ENCODE results near the gene RAB28.
A peak's percentile ranks its signal among the peaks of the same experiment; 100 is the strongest.
"Not testable (repeated sequence)": the region's sequence is repeated elsewhere in the genome, so short reads cannot be mapped to it uniquely, and the experiment has no call there.

The RAB28 gene

GRCh38 chr4:13403833-13404232 lies 80.3 kb downstream of the RAB28 start:
- no peak overlapping the region for H3K4me3 ChIP-seq (ENCODE audit: low read depth, low read length)
- peak; percentile 31 for TF ChIP-seq CTCF (conservative IDR thresholded peaks at IDR 0.05; ENCODE audit: low read depth, low read length)
- DNase-seq (ENCODE audit: low read depth) = no peak

GRCh38 chr4:13403326-13403725 lies 80.8 kb downstream of the RAB28 start:
- no peak for DNase-seq (ENCODE audit: low read depth)
- no peak for TF ChIP-seq CTCF (conservative IDR thresholded peaks at IDR 0.05; ENCODE audit: low read depth, low read length)
- H3K4me3 ChIP-seq (ENCODE audit: low read depth, low read length) = no peak overlapping the region

- no peak for TF ChIP-seq CTCF (conservative IDR thresholded peaks at IDR 0.05; ENCODE audit: low read depth, low read length)
- H3K4me3 ChIP-seq (ENCODE audit: low read depth, low read length) = no peak overlapping the region
- peak; percentile 66 for DNase-seq (ENCODE audit: low read depth)
Measured at GRCh38 chr4:13399257-13399656, 84.9 kb downstream of the RAB28 start.

GRCh38 chr4:13396161-13396560 lies 88.0 kb downstream of the RAB28 start:
- no peak for TF ChIP-seq CTCF (conservative IDR thresholded peaks at IDR 0.05; ENCODE audit: low read depth, low read length)
- no peak overlapping the region for H3K4me3 ChIP-seq (ENCODE audit: low read depth, low read length)
- no peak for DNase-seq (ENCODE audit: low read depth)

GRCh38 chr4:13389901-13390300 lies 94.2 kb downstream of the RAB28 start:
- not testable (repeated sequence) for H3K4me3 ChIP-seq (ENCODE audit: low read depth, low read length); DNase-seq (ENCODE audit: low read depth)

GRCh38 chr4:13386405-13387107 lies 97.6 kb downstream of the RAB28 start:
- no peak for TF ChIP-seq CTCF (conservative IDR thresholded peaks at IDR 0.05; ENCODE audit: low read depth, low read length)
- no peak overlapping the region for H3K4me3 ChIP-seq (ENCODE audit: low read depth, low read length)
- no peak for DNase-seq (ENCODE audit: low read depth)

- no peak for DNase-seq (ENCODE audit: low read depth)
- H3K4me3 ChIP-seq (ENCODE audit: low read depth, low read length) = no peak overlapping the region
- no peak for TF ChIP-seq CTCF (conservative IDR thresholded peaks at IDR 0.05; ENCODE audit: low read depth, low read length)
Measured at GRCh38 chr4:13384055-13384454, 100.1 kb downstream of the RAB28 start.
